Activated T-cell treated with anti-CD3 and anti-CD28 coated beads for 48 hours (primary cell): ENCODE measurements around the gene EFCAB13.
"Not testable (repeated sequence)": the region's sequence is repeated elsewhere in the genome, so short reads cannot be mapped to it uniquely, and the experiment has no call there.

ENCODE experiments used
- DNase-seq: peaks from one replicate; pipeline ENCODE4 v3.0.0-alpha.2; 2020; ENCODE audit warnings: low read depth

Gene EFCAB13

GRCh38 chr17:47425887-47426635 is 102.3 kb downstream of the EFCAB13 start:
- not testable (repeated sequence) for DNase-seq

DNA sequence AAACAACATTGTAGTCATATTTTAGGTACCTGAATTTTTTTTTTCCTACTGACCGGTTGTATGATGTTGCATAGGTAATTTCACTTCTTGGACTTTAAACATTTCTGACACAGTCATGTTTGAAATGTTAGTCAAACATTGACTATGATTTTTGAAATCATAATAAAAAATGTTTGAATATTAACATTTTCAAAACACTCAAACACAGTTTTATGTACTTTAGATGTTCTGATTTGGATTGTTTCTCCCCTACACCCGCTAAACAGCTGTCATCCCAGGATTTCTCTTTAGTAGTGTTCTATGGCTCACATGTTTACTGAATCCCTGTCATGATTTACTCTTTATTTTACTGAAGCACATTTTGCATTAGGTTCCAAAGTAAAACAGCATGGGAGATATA is 104.2 kb downstream of the EFCAB13 start:
- DNase-seq = no peak

DNA sequence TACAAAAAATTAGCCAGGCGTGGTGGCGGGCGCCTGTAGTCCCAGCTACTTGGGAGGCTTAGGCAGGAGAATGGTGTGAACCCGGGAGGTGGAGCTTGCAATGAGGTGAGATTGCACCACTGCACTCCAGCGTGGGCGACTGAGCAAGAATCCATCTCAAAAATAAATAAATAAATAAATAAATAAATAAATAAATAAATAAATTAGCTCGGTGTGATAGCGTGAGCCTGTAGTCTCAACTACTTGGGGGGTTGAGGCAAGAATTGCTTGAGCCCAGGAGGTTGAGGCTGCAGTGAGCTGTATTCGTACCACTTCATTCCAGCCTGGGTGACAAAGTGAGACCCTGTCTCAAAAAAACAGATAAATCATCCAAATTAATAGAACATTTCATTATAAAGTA is 108.5 kb downstream of the EFCAB13 start:
- DNase-seq = not testable (repeated sequence)

GRCh38 chr17:47465165-47465564 is 141.4 kb downstream of the EFCAB13 start:
- no peak for DNase-seq

DNA sequence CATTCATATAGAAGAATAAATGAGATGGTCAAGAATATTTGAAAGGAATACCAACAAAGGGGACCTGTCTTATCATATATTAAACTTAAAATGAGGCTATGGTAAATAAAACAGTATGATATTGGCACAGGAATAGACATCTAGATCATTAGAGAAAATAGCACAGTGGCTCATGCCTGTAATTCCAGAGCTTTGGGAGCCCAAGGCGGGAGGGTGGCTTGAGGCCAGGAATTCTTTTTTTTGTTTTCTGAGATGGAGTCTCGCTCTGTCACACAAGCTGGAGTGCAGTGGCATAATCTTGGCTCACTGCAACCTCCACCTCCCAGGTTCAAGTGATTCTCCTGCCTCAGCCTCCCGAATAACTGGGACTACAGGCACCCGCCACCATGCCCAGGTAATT is 143.2 kb downstream of the EFCAB13 start:
- DNase-seq = not testable (repeated sequence)

GRCh38 chr17:47470836-47471235 is 147.1 kb downstream of the EFCAB13 start:
- no peak for DNase-seq

- DNase-seq = not testable (repeated sequence)
These were observed 148.3 kb downstream of the EFCAB13 start for GRCh38 chr17:47472073-47472472.
